DOHH2 (cell line): ENCODE measurements around the gene UFL1.

ENCODE experiments used
- CTCF ChIP-seq: fragments of 200-600 bp; sonication (generic); IDR thresholded peaks from one replicate; pipeline ENCODE4 v1.5.1; 2014; ENCODE audit warnings: antibody characterized with exemption, mild to moderate bottlenecking, low read depth, low read length; ENCODE audit not compliant: poor library complexity, severe bottlenecking
- EZH2phosphoT487 ChIP-seq: fragments of 200-600 bp; sonication (generic); IDR thresholded peaks from 2 replicates; pipeline ENCODE4 v1.6.1; 2017; ENCODE audit warnings: borderline replicate concordance, mild to moderate bottlenecking, antibody characterized with exemption, low read length, moderate library complexity, mixed read lengths

GRCh38 chr6:96537726-96538125 lies 16.1 kb downstream of the UFL1 start:
- TF ChIP-seq CTCF (no peak), EZH2phosphoT487 (no peak)
